Esophagus muscularis mucosa (tissue), 4 donors: ENCODE measurements around the gene MYO7B. TPM values are rescaled to one million over a fixed set of nuclear protein-coding genes. Genes with fewer than 3 reads are reported as not detected.

Experiments
- DNase-seq: peaks from one replicate; pipeline ENCODE4 v3.0.0-alpha.2; 2017; ENCODE audit errors: extremely low spot score
- H3K27ac ChIP-seq, 4 donors: fragments of 200-600 bp; sonication (generic); replicated peaks in 1 of 4; 1 replicate in 3 of 4; 2 replicates in 1 of 4; pipeline ENCODE4 v1.5.1; 2016 to 2019; ENCODE audit warnings: mild to moderate bottlenecking in 1 of 4
- H3K27me3 ChIP-seq, 4 donors: fragments of 200-600 bp; sonication (generic); one replicate each; pipeline versions ENCODE4 v1.5.1 to v1.6.0; 2016 to 2019
- H3K36me3 ChIP-seq, 4 donors: fragments of 200-600 bp; sonication (generic); one replicate each; pipeline ENCODE4 v1.5.1; 2016 to 2019
- H3K4me1 ChIP-seq, 4 donors: fragments of 200-600 bp; sonication (generic); one replicate each; pipeline ENCODE4 v1.5.1; 2016 to 2019
- H3K4me3 ChIP-seq, 4 donors: fragments of 200-600 bp; sonication (generic); 1 replicate in 2 of 4; 2 replicates in 2 of 4; pipeline ENCODE4 v1.5.1; 2016 to 2019; ENCODE audit warnings: mild to moderate bottlenecking in 4 of 4, moderate library complexity in 1 of 4
- H3K9me3 ChIP-seq, 4 donors: fragments of 200-600 bp; sonication (generic); 1 replicate in 3 of 4; 2 replicates in 1 of 4; pipeline ENCODE4 v1.5.1; 2016 to 2019
- CTCF ChIP-seq, 3 experiments: fragments of 200-600 bp in 2 of 3; fragments of 450-650 bp in 1 of 3; sonication (generic) in 2 of 3; IDR thresholded peaks; one replicate each; pipeline ENCODE4 v1.5.1; 2017 to 2019; ENCODE audit warnings: antibody characterized with exemption in 3 of 3, mild to moderate bottlenecking in 2 of 3, moderate library complexity in 1 of 3
- EP300 ChIP-seq: sonication (generic); formaldehyde crosslinking; IDR thresholded peaks from one replicate; pipeline ENCODE4 v1.6.1; 2017; ENCODE audit warnings: antibody characterized with exemption
- POLR2A ChIP-seq: fragments of 450-650 bp; IDR thresholded peaks from one replicate; pipeline ENCODE4 v1.6.1; 2017; ENCODE audit warnings: antibody characterized with exemption, moderate library complexity, mild to moderate bottlenecking, low read depth
- POLR2AphosphoS5 ChIP-seq, 2 donors: sonication (generic); formaldehyde crosslinking; IDR thresholded peaks; one replicate each; pipeline ENCODE4 v1.6.1; 2017; ENCODE audit warnings: antibody characterized with exemption in 2 of 2
- WGBS: methylation state at CpG from one replicate; pipeline ENCODE4 v1.1.5; 2018; 5-methylcytosine and 5-hydroxymethylcytosine counted together
- intact Hi-C: fragments of 100-400 bp; cut with DNase I; formaldehyde crosslinking; loops from one replicate; pipeline ENCODE4 v1.15.1; 2023
- total RNA-seq, 4 donors: library from RNA; depleted of rRNA; stranded (reverse); fragments of >200 nt; gene quantifications; one replicate each; pipeline versions ENCODE4 v1.1.0 to v1.2.1, GENCODE V29; 2016

MYO7B gene
- total RNA-seq, 4 donors from 2014 or later, result 0.19 to 0.98 (median 0.33) TPM; not detected in 1

- intact Hi-C loops, result loop anchor here (10.0 kb wide), 1 partner anchor 114 kb away; the partner anchor contains the start of gene IWS1
- peak overlapping the region; percentile 64 to 85 (median 82) for H3K27ac ChIP-seq
- WGBS, result 67% methylated on average over 19 of the region's 23 CpGs
- H3K4me3 ChIP-seq, result no peak overlapping the region
- no peak for TF ChIP-seq CTCF (IDR thresholded peaks at IDR 0.05)
- peak in 1 of 2 donors; percentile 52 for TF ChIP-seq POLR2AphosphoS5 (IDR thresholded peaks at IDR 0.05)
- no peak for TF ChIP-seq POLR2A
- TF ChIP-seq EP300, result no peak
- DNase-seq, result no peak
- no peaks in the 10 kb centered on the region for H3K27me3 ChIP-seq
- peaks cover 89 to 100% (median 97%) of the 10 kb centered on the region in 4 donors for H3K4me1 ChIP-seq
- H3K9me3 ChIP-seq, result no peaks in the 10 kb centered on the region
- H3K36me3 ChIP-seq, result peaks cover 23 to 72% (median 52%) of the 10 kb centered on the region in 4 donors
These were observed 103.1 kb downstream of the MYO7B start for GRCh38 chr2:127638361-127639110.

GRCh38 chr2:127639111-127639474, 103.6 kb downstream of the MYO7B start:
- H3K4me1 ChIP-seq, result peaks cover 89 to 100% (median 97%) of the 10 kb centered on the region in 4 donors
- no peaks in the 10 kb centered on the region for H3K27me3 ChIP-seq
- no peak for DNase-seq
- intact Hi-C loops, result loop anchor here (10.0 kb wide), 1 partner anchor 114 kb away; the partner anchor contains the start of gene IWS1
- 87% methylated on average over 13 of the region's 13 CpGs for WGBS
- TF ChIP-seq POLR2AphosphoS5 (IDR thresholded peaks at IDR 0.05), result no peak
- no peak for TF ChIP-seq POLR2A
- no peak for TF ChIP-seq CTCF (IDR thresholded peaks at IDR 0.05)
- TF ChIP-seq EP300, result no peak
- H3K27ac ChIP-seq, result peak overlapping the region; percentile 64 to 85 (median 82)
- no peak overlapping the region for H3K4me3 ChIP-seq
- H3K9me3 ChIP-seq, result no peaks in the 10 kb centered on the region
- peaks cover 23 to 77% (median 55%) of the 10 kb centered on the region in 4 donors for H3K36me3 ChIP-seq

- intact Hi-C loops, result no loop called here
- H3K9me3 ChIP-seq, result no peaks in the 10 kb centered on the region
- TF ChIP-seq CTCF (IDR thresholded peaks at IDR 0.05) (peak in 2 of 3 experiments; percentile 6 to 10), EP300 (no peak), POLR2A (no peak), POLR2AphosphoS5 (IDR thresholded peaks at IDR 0.05) (no peak)
- H3K4me3 ChIP-seq, result no peak overlapping the region
- 78% methylated on average over 17 of the region's 25 CpGs for WGBS
- H3K27me3 ChIP-seq, result no peaks in the 10 kb centered on the region
- DNase-seq, result no peak
- peaks cover 23 to 81% (median 58%) of the 10 kb centered on the region in 4 donors for H3K36me3 ChIP-seq
- peak overlapping the region; percentile 64 to 84 (median 80) for H3K27ac ChIP-seq
- H3K4me1 ChIP-seq, result peaks cover 91 to 100% (median 97%) of the 10 kb centered on the region in 4 donors
These were observed 104.9 kb downstream of the MYO7B start for GRCh38 chr2:127640082-127641072.

GRCh38 chr2:127641133-127641532, 105.7 kb downstream of the MYO7B start:
- 90% methylated on average over 4 of the region's 6 CpGs for WGBS
- TF ChIP-seq POLR2A (no peak), POLR2AphosphoS5 (IDR thresholded peaks at IDR 0.05) (no peak), EP300 (no peak), CTCF (IDR thresholded peaks at IDR 0.05) (no peak)
- no peak overlapping the region for H3K4me3 ChIP-seq
- H3K4me1 ChIP-seq, result peaks cover 90 to 100% (median 98%) of the 10 kb centered on the region in 4 donors
- no peak for DNase-seq
- H3K27me3 ChIP-seq, result no peaks in the 10 kb centered on the region
- H3K36me3 ChIP-seq, result peaks cover 23 to 81% (median 58%) of the 10 kb centered on the region in 4 donors
- peak overlapping the region; percentile 58 to 84 (median 80) for H3K27ac ChIP-seq
- intact Hi-C loops, result no loop called here
- H3K9me3 ChIP-seq, result no peaks in the 10 kb centered on the region
